Panc1 (cell line): ENCODE data around the gene NFKB1.

Experiments
- POLR2AphosphoS5 ChIP-seq: IDR thresholded peaks from 2 replicates; pipeline ENCODE4 v1.6.1; 2012; ENCODE audit warnings: mild to moderate bottlenecking, low read depth, low read length, moderate library complexity
- SIN3A ChIP-seq: IDR thresholded peaks from 2 replicates; pipeline ENCODE4 v1.6.1; 2012; ENCODE audit warnings: low read depth, mild to moderate bottlenecking, low read length, moderate library complexity, borderline replicate concordance; ENCODE audit not compliant: insufficient read depth
- TF ChIP-seq, protein P1 (sequence below): fragments of 450-650 bp; IDR thresholded peaks from 2 replicates; pipeline ENCODE4 v1.5.1; 2017; ENCODE audit warnings: mild to moderate bottlenecking

DNA sequence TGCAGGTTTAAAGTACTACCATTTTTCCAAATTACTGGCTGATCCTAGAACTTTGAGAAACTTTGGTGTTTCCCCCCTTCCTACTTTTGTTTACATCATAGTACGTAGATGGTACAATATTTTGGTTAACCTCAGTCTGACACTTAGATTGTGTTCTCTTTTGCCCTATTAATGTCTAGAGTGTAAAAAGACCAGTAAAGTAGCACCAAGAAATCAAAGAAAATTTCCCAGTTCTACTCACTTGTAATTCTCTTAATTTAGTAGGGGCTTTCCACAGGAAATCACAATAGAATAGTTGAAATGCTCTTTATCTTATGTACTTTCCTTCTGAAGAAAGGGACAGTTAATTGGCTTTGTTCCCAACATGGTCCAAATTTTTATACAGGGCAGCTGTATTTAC, 51.6 kb downstream of the NFKB1 start:
- TF ChIP-seq, protein P1, sequence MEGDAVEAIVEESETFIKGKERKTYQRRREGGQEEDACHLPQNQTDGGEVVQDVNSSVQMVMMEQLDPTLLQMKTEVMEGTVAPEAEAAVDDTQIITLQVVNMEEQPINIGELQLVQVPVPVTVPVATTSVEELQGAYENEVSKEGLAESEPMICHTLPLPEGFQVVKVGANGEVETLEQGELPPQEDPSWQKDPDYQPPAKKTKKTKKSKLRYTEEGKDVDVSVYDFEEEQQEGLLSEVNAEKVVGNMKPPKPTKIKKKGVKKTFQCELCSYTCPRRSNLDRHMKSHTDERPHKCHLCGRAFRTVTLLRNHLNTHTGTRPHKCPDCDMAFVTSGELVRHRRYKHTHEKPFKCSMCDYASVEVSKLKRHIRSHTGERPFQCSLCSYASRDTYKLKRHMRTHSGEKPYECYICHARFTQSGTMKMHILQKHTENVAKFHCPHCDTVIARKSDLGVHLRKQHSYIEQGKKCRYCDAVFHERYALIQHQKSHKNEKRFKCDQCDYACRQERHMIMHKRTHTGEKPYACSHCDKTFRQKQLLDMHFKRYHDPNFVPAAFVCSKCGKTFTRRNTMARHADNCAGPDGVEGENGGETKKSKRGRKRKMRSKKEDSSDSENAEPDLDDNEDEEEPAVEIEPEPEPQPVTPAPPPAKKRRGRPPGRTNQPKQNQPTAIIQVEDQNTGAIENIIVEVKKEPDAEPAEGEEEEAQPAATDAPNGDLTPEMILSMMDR: no peak
- TF ChIP-seq POLR2AphosphoS5: no peak
- no peak for TF ChIP-seq SIN3A
